Measurements from ENCODE around the gene MAMLD1.

The MAMLD1 gene

DNA sequence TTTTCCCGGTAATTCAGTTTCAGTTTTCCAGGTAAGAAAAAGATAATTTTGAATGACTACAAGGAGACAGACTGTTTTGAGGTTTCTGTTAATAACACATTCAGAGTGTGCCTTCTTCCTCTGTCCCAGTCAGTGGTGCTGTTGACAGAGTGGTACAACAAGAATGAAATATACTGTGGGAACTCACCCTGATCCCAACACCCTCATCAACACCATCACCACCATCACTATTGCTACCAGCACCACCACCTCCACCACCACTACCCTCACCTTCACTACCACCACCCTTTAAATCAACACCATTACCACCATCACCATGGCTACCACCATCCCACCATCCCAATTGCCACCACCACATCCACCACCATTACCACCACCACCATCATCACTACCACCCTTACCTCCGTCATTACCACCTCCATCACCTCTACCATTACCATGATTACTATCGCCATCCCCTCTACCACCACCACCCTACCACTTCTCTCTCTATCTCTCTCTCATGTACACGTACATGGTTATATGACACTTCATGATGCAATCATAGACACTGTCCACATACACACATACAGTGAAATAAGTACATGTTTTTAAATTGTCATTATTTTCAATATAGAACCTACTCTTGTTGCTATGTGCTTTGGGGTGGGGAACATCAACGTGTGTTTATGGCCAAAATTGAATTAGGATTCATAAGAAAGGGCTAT is 91.5 kb downstream of the MAMLD1 start:
- Histone ChIP-seq H3K36me3 (ENCODE audit: control insufficient read depth, insufficient read depth, low read length) (no peaks in the 10 kb centered on the region), H3K27me3 (ENCODE audit: control insufficient read depth, insufficient read depth, low read length) (no peaks in the 10 kb centered on the region), H3K9ac (ENCODE audit: low read length) (no peak overlapping the region), H3K9me3 (ENCODE audit: control insufficient read depth, low read length) (no peaks in the 10 kb centered on the region), H3K4me3 (ENCODE audit: low read length) (no peak overlapping the region), H3K4me1 (ENCODE audit: control insufficient read depth, insufficient read depth, low read length) (no peaks in the 10 kb centered on the region)

DNA sequence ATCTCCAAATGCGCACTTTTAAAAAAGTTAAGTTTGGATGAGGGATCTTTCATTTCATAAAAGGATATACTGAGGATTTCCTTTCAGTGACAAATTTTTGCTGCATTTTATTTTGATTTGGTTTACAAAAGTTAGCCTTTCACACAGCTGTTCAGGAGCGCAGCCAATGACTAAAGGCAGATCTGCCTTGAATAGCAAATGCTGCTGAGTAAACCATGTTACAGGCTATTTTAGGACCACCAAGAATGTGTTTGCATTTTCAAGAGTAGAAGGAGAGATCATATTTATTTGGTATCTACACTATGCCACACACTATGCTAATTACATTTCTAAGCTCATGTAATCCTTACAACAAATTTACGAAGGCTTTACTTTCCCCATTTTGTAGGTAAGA is 92.1 kb downstream of the MAMLD1 start:
- Histone ChIP-seq H3K9me3 (ENCODE audit: control insufficient read depth, low read length) (no peaks in the 10 kb centered on the region), H3K27me3 (ENCODE audit: control insufficient read depth, insufficient read depth, low read length) (no peaks in the 10 kb centered on the region), H3K4me3 (ENCODE audit: low read length) (no peak overlapping the region), H3K36me3 (ENCODE audit: control insufficient read depth, insufficient read depth, low read length) (no peaks in the 10 kb centered on the region), H3K4me1 (ENCODE audit: control insufficient read depth, insufficient read depth, low read length) (no peaks in the 10 kb centered on the region), H3K9ac (ENCODE audit: low read length) (no peak overlapping the region)

DNA sequence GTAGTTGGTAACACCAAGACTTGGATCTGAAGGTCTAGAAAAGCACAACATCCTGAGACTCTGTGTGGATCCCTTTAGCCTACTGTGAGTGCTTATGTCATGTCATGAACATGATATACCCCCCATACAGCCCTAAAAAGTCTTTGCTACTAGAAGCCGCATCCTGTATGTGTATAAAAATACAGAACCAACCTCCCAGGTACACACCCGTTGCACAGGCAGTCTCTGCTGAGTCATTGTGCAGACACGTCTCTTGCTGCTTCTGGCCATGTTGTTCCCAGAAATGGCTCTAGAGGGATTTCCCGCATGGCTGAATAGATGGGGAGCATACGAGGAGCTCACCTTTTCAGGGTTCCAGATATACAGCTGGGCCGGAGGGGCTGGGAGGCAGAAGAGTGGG is 93.3 kb downstream of the MAMLD1 start:
- H3K27me3 ChIP-seq (ENCODE audit: control insufficient read depth, insufficient read depth, low read length) = no peaks in the 10 kb centered on the region
- no peaks in the 10 kb centered on the region for H3K36me3 ChIP-seq (ENCODE audit: control insufficient read depth, insufficient read depth, low read length)
- H3K9me3 ChIP-seq (ENCODE audit: control insufficient read depth, low read length) = no peaks in the 10 kb centered on the region
- H3K4me3 ChIP-seq (ENCODE audit: low read length) = no peak overlapping the region
- H3K9ac ChIP-seq (ENCODE audit: low read length) = no peak overlapping the region
- no peaks in the 10 kb centered on the region for H3K4me1 ChIP-seq (ENCODE audit: control insufficient read depth, insufficient read depth, low read length)

DNA sequence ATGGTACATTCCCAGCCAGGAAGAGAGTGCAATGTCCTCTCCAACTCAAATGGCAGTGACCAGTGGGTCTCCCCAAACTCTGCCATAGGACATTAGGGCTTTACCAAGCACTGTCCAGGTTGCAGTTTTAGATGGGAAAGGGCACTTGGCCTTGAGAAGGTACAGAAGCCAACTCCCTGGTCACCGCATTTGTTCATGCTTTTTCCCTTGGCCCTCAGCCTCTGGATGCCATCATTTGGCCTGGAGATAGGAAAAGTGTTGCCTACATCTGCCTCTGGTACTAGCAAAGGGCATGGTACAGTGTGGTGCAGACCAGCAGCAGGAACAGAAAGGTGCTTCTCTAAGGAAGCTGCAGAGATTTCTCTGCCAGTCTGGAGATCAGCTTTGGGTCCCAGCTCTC is 93.8 kb downstream of the MAMLD1 start:
- Histone ChIP-seq H3K27me3 (ENCODE audit: control insufficient read depth, insufficient read depth, low read length) (no peaks in the 10 kb centered on the region), H3K9me3 (ENCODE audit: control insufficient read depth, low read length) (no peaks in the 10 kb centered on the region), H3K9ac (ENCODE audit: low read length) (no peak overlapping the region), H3K4me1 (ENCODE audit: control insufficient read depth, insufficient read depth, low read length) (no peaks in the 10 kb centered on the region), H3K4me3 (ENCODE audit: low read length) (no peak overlapping the region), H3K36me3 (ENCODE audit: control insufficient read depth, insufficient read depth, low read length) (no peaks in the 10 kb centered on the region)

DNA sequence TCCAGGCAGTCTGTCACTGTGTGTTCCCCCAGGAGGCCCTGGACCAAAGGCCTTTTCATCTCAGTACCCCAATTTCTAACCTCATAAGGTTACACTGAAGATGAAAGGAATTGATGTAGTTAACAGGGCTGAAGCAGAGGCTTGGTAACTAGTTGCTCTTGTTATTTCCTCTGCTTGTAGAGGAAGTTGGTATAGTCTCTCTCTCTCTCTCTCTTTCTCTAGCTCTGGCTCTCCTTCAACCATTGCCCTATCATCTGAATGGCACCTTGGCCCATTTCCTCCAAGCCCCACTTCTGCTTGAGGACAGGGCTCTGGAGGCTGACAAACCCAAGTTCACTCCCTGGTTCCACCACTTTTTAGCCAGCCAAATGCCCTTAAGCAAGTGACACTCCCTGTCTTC is 96.1 kb downstream of the MAMLD1 start:
- Histone ChIP-seq H3K4me1 (ENCODE audit: control insufficient read depth, insufficient read depth, low read length) (no peaks in the 10 kb centered on the region), H3K9me3 (ENCODE audit: control insufficient read depth, low read length) (no peaks in the 10 kb centered on the region), H3K9ac (ENCODE audit: low read length) (no peak overlapping the region), H3K36me3 (ENCODE audit: control insufficient read depth, insufficient read depth, low read length) (no peaks in the 10 kb centered on the region), H3K27me3 (ENCODE audit: control insufficient read depth, insufficient read depth, low read length) (no peaks in the 10 kb centered on the region), H3K4me3 (ENCODE audit: low read length) (no peak overlapping the region)

DNA sequence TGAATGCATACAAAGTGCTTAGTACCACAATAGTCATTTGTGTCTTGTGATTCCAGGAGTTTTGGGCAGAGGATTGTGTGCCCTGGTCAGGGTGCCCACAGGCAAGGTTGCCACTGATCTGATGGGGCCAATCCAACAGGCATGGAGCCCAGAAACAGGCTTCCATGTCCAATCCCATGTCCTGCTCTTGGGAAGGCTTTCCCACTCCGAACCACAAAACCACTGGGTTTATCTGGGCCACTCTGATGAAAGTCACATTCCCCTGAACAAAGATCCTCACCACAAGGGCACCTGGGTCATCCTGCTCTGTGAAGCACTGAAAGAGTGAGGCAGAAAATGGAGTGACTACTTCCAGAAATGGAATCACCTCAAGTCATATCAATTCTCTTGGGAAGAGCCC is 96.9 kb downstream of the MAMLD1 start:
- Histone ChIP-seq H3K27me3 (ENCODE audit: control insufficient read depth, insufficient read depth, low read length) (no peaks in the 10 kb centered on the region), H3K36me3 (ENCODE audit: control insufficient read depth, insufficient read depth, low read length) (no peaks in the 10 kb centered on the region), H3K9ac (ENCODE audit: low read length) (no peak overlapping the region), H3K9me3 (ENCODE audit: control insufficient read depth, low read length) (no peaks in the 10 kb centered on the region), H3K4me1 (ENCODE audit: control insufficient read depth, insufficient read depth, low read length) (no peaks in the 10 kb centered on the region), H3K4me3 (ENCODE audit: low read length) (no peak overlapping the region)

DNA sequence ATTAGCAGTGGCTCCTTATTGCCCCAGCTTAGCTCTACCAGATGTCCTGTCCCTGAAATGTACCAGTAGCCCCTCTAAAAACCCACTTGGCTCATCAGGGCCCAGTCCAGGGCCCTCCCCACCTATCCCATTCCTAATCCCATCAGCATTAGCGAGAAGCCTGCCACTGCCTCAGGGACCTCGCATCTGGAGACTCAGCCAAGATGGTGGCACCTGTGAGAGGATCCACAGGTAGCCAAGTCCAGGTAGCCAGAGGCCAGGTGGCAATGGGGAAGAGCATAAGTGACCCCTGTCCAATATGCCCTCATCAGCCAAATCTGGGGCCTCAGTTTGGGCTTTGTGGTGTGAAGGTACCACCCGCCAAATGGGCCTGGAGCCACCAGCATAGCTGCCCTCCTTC is 97.7 kb downstream of the MAMLD1 start:
- Histone ChIP-seq H3K4me3 (ENCODE audit: low read length) (no peak overlapping the region), H3K9me3 (ENCODE audit: control insufficient read depth, low read length) (no peaks in the 10 kb centered on the region), H3K27me3 (ENCODE audit: control insufficient read depth, insufficient read depth, low read length) (no peaks in the 10 kb centered on the region), H3K4me1 (ENCODE audit: control insufficient read depth, insufficient read depth, low read length) (no peaks in the 10 kb centered on the region), H3K36me3 (ENCODE audit: control insufficient read depth, insufficient read depth, low read length) (no peaks in the 10 kb centered on the region), H3K9ac (ENCODE audit: low read length) (no peak overlapping the region)

DNA sequence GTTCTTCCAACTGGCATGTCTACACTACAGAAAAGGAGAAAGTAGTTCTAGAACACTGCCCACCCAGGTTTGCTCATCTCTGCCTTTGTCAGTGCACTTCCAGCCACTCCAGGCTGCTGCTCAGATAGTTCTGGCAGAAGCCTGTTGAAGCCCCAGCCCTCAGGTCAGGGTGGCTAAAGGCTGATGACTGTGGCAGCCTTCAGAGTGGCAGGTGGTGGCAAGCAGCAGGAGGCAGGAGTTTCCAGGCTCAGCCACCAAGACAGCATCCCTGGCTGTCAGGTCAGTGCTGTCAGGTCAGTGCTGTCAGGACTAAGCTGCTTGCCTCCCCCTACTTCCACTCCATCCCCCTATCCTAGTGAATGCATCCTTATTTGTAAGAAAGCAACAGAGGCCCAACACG is 100.4 kb downstream of the MAMLD1 start:
- Histone ChIP-seq H3K4me1 (ENCODE audit: control insufficient read depth, insufficient read depth, low read length) (no peaks in the 10 kb centered on the region), H3K36me3 (ENCODE audit: control insufficient read depth, insufficient read depth, low read length) (no peaks in the 10 kb centered on the region), H3K9me3 (ENCODE audit: control insufficient read depth, low read length) (no peaks in the 10 kb centered on the region), H3K9ac (ENCODE audit: low read length) (no peak overlapping the region), H3K4me3 (ENCODE audit: low read length) (no peak overlapping the region), H3K27me3 (ENCODE audit: control insufficient read depth, insufficient read depth, low read length) (no peaks in the 10 kb centered on the region)

DNA sequence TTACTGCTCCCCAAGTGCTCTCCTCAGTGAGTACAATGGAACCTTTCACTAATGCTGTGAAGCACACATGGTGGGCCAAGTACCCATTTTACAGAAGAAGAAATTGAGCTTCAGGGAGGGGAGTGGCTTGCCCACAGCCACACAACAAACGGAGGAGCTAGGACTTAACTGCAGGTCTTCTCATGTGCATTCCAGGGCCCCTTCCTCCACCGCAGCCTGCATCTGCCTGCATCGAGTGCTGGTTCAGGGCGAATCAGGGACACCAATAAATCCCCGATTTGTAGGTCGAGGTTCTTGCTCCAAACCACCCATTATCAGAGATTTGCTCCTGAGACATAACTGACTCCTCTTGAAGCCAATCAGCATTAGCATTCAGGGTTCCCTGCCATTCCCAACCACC is 100.9 kb downstream of the MAMLD1 start:
- Histone ChIP-seq H3K4me1 (ENCODE audit: control insufficient read depth, insufficient read depth, low read length) (no peaks in the 10 kb centered on the region), H3K9ac (ENCODE audit: low read length) (no peak overlapping the region), H3K4me3 (ENCODE audit: low read length) (no peak overlapping the region), H3K27me3 (ENCODE audit: control insufficient read depth, insufficient read depth, low read length) (no peaks in the 10 kb centered on the region), H3K9me3 (ENCODE audit: control insufficient read depth, low read length) (no peaks in the 10 kb centered on the region), H3K36me3 (ENCODE audit: control insufficient read depth, insufficient read depth, low read length) (no peaks in the 10 kb centered on the region)

DNA sequence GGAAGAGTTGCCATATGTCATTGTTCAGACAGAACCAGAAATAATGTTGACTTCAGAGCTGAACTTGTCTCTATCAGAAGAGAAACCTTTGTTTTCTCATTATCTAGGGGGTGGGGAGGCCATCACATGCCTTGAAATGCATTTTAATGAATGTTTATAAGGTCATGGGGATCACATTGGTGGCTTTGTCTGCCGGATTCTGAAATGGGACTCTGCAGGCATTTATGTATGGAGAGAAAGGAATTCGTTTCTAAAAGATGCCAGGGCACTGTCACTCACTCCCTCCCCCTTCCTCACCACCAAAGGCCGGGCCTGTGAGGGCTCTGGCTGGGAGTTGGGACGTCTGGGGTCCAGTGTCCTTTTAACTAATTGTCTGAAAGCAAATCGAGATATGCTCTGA is 102.2 kb downstream of the MAMLD1 start:
- Histone ChIP-seq H3K4me3 (ENCODE audit: low read length) (no peak overlapping the region), H3K4me1 (ENCODE audit: control insufficient read depth, insufficient read depth, low read length) (no peaks in the 10 kb centered on the region), H3K36me3 (ENCODE audit: control insufficient read depth, insufficient read depth, low read length) (no peaks in the 10 kb centered on the region), H3K9ac (ENCODE audit: low read length) (no peak overlapping the region), H3K9me3 (ENCODE audit: control insufficient read depth, low read length) (no peaks in the 10 kb centered on the region), H3K27me3 (ENCODE audit: control insufficient read depth, insufficient read depth, low read length) (no peaks in the 10 kb centered on the region)

DNA sequence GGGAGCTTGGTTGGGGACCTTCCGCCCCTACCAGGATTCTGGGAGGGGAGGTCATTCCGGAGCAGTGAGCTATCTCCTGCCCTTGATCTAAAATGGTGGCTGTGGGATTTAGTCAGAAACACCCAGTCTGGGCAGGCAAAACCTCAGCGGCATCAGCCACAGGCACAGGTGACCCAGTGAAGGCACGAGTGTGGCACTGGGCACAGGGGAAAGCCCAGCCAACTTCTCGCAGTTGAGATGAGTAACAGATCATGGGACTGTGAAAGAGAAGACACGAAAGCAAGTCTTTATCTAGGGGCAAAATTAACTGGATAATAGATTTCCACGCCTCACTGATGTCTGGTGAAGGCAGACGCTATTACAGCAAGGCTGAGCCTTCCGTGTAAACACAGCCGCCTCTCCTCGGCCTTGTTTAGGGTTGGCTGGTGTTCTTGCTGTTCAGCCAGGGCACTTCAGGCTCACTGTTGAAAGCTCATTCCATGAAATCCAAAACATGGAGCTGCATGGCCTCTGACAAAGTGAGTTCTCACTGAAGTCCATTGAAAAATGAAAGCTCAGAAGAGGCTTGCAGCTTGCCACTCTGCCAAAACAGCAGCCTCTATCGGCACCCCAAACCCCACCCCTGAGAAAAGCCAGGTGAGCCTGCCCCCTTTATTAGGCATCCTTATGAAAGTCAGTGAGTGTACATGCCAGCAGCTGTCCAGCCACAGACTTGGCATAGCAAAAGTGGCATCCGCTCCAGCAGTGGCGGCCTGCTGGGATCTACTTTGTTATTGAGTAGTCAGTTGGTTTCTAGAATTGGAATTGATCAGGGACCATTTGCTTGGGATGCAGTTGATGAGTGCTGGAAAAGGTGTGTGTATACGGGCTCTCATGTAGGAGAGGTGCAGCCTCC is 103.0 kb downstream of the MAMLD1 start:
- no peak overlapping the region for H3K9ac ChIP-seq (ENCODE audit: low read length)
- no peaks in the 10 kb centered on the region for H3K9me3 ChIP-seq (ENCODE audit: control insufficient read depth, low read length)
- no peaks in the 10 kb centered on the region for H3K27me3 ChIP-seq (ENCODE audit: control insufficient read depth, insufficient read depth, low read length)
- no peak overlapping the region for H3K4me3 ChIP-seq (ENCODE audit: low read length)
- no peaks in the 10 kb centered on the region for H3K36me3 ChIP-seq (ENCODE audit: control insufficient read depth, insufficient read depth, low read length)
- H3K4me1 ChIP-seq (ENCODE audit: control insufficient read depth, insufficient read depth, low read length) = no peaks in the 10 kb centered on the region

DNA sequence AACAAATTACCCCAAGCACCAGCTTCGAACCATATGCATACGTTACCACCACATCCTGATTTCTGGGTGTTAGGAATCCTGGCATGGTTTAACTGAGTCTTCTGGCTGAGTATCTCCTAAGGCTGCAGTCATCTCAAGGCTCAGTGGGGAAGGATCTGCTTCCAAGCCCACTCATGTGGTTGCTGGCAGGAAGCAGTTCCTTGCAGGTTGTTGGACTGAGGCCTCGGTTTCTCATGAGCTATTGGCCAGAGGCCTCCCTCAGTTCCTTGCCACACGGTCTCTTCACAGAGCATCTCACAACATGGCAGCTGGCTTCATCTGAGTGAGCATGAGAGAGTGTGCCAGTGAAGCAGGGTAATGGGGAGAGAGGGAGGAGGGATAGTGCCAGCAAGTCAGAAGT is 109.2 kb downstream of the MAMLD1 start:
- H3K36me3 ChIP-seq (ENCODE audit: control insufficient read depth, insufficient read depth, low read length) = no peaks in the 10 kb centered on the region
- no peaks in the 10 kb centered on the region for H3K4me1 ChIP-seq (ENCODE audit: control insufficient read depth, insufficient read depth, low read length)
- no peak overlapping the region for H3K9ac ChIP-seq (ENCODE audit: low read length)
- H3K4me3 ChIP-seq (ENCODE audit: low read length) = no peak overlapping the region
- no peaks in the 10 kb centered on the region for H3K27me3 ChIP-seq (ENCODE audit: control insufficient read depth, insufficient read depth, low read length)
- H3K9me3 ChIP-seq (ENCODE audit: control insufficient read depth, low read length) = no peaks in the 10 kb centered on the region

Data from mucosa of stomach (tissue), 1 donor.